GM19438 (cell line): ENCODE data around the gene MZT2A.
"Not testable (repeated sequence)": the region's sequence is repeated elsewhere in the genome, so short reads cannot be mapped to it uniquely, and the experiment has no call there.

Experiments used
- ATAC-seq: cut with Tn5 transposase; IDR thresholded peaks from one replicate; pipeline ENCODE4 v1.9.1; 2021; ENCODE audit warnings: low read depth; ENCODE audit not compliant: unreplicated experiment

Gene MZT2A, protein sequence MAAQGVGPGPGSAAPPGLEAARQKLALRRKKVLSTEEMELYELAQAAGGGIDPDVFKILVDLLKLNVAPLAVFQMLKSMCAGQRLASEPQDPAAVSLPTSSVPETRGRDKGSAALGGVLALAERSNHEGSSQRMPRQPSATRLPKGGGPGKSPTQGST

DNA sequence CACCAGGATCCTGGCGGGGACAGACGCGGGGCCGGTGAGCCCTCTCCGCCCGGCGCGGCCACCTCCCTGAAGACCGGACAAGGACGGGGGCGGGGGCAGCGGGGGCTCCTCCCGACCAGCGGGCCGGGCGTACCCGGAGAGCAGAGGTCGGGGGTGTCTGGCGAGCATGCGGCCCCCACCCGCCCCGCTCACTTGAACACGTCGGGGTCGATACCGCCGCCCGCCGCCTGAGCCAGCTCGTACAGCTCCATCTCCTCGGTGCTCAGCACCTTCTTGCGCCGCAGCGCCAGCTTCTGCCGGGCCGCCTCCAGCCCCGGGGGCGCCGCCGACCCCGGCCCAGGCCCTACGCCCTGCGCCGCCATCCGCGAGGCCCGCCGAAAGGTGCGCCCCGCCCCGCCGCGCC lies at the start of gene MZT2A:
Gene MZT2A, minus strand, starts transcription at position 383 of the 403 bp plus-strand sequence. Its CDS starts 21 bp downstream, at position 362.
- peak; percentile 11 for ATAC-seq

DNA sequence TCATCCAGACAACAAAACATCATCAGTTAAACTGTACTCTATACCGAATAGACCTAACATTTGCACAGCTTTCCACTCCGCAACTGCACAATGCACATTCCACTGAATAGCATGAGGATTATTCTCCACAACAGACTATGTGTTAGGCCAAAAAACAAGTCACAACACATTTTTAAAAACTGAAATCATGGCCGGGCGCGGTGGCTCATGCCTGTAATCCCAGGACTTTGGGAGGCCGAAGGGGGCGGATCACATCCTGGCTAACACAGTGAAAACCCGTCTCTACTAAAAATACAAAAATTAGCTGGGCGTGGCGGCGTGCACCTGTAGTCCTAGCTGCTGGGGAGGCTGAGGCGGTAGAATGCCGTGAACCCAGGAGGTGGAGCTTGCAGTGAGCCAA lies 46.7 kb upstream of the MZT2A start:
- not testable (repeated sequence) for ATAC-seq

DNA sequence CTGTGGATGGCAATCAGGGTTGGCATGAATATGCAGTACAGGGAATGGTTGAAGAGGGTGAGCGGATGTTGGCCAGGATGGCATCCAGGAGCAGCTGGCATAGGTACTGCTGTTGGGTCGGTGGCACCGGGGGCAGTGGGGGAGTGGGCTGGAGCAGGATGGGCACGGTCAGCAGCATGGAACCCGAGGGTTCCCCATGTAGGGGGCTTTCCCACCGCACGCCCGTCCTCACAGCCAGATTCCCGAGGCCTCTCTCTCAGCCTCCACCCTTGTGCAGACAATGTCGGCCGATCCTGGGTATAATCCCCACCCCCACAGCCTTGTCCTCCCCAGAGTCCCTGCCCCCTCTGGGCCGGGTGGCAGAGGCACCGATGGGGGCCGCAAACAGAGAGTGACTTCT lies 44.6 kb upstream of the MZT2A start:
- ATAC-seq = not testable (repeated sequence)

DNA sequence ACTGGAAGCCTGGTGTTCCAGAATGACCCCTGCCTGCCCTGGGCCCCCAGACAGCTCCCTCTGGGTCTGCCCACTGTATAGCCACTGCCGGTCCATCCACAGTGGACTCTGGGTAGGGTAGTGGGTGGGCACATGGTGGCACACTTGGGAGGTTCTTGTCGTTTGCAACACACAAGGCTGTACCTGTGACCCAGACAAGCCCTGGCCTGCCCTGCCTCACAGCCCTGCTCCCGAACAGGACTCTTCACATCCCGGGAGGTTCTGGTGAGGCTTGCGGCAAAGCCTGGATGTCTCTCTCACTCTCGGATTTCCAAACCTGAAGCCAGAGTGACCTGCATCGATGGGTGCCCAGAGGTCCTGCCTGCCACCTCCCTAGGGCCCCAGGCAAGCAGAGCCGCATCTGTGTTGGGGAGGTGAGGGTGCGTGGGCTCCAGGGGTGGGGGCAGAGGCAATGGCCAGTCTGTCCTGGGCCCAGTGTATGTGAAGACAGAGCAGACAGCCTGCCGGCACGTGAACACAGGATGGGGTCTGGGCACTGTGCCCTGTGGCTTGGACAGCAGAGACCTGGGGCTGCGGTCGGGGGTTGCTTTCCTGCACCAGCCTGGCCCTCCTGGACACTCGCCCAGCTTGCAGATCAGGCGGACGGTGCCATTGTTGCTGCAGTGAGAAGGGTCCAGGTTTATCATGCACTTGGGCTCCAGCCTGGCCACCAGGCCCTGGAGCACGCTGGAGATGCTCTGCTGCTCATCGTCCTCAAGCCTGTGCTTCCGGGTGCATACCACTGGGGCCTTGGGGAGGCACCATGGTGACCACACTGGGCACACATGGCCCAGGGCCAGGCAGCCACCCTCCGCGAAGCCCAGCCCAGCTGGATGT lies 44.0 kb upstream of the MZT2A start:
- ATAC-seq = not testable (repeated sequence)

DNA sequence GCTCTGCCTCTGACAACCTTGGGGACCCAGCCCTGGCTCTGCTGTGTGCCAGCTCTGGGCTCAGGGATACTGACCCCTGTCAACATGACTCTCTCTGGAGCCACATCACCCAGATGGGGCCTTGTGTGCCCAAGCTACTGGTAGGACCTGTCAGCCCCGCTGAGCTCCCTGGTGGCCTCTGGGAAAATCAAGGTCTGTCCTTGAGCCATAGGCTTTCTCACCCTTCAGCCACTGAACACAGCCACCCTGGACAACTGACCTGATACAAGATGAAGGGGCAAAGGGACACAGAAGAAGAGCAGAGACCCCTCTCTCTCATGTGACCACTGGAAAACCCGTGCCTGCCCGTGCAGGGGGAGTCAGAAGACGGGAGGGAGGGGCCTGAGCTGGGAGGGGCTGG lies 43.3 kb upstream of the MZT2A start:
- no peak for ATAC-seq

DNA sequence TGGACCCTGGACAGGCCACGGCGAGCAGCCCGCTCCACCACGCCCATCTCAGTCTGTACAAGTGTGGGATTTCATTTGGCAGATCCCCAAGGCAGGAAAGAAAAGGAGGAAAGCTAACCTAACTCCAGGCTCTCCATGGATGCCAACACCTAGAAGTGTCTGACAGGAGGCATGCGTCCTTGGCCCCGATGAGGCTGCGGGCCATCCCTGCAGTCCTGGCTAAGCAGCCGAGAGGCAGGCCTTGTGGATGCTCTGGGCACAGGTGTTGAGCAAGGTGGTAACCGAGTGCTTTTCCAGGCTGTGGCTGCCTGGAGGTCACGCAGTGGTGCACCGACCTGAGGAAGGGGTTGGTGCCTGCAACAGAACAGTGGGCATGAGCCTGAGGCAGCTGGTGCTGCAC lies 42.8 kb upstream of the MZT2A start:
- ATAC-seq = not testable (repeated sequence)

DNA sequence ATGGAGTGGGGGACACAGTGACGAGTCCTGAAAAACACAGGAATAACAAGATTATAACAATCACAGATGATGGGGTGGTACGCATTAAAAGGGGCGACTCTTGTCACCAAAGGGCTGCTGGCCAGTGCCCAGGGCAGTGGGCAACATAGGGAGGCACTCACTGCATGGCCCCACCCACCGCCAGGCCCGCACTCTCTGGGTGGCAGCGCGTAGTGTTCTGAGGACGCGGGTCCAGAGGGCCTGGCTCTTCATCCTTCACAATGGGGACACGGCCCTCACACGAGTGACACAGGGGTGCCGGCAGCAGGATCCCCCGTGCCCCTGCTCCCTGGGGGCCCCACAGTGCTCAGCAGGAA lies 42.1 kb upstream of the MZT2A start:
- not testable (repeated sequence) for ATAC-seq

DNA sequence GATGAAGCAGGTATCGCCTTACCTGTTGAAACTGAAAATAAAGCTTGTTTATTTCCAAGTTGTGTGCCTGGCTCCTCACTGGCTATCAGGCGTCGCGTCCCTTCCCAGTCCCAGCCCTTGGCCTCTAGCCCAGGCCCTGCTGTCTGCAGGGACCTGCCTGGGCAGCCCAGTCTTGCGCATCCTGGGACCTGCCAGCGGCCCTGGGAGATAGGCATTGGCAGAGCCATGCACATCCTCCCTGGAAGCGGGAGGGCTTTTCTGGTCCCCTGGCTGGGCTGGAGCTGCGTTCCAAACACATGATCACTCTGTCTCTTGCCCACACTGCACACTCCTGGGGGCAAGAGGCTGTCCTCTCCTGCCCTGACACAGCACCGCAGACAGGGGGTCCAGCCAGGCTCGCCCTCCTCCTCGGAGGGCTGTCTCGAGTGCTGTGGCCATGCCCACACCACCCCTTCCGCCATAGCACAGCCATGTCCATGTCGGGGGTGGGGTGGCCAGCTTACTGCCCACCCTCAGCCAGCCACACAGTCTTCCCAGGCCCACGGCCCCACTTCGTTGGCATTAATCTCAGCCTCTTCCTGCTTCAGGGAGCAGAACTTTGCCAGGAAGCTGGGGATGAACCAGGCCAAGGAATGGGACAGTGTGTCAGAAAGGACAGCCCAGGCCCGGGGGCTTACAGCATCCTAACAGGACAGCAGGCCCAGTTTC lies 41.6 kb upstream of the MZT2A start:
- not testable (repeated sequence) for ATAC-seq

DNA sequence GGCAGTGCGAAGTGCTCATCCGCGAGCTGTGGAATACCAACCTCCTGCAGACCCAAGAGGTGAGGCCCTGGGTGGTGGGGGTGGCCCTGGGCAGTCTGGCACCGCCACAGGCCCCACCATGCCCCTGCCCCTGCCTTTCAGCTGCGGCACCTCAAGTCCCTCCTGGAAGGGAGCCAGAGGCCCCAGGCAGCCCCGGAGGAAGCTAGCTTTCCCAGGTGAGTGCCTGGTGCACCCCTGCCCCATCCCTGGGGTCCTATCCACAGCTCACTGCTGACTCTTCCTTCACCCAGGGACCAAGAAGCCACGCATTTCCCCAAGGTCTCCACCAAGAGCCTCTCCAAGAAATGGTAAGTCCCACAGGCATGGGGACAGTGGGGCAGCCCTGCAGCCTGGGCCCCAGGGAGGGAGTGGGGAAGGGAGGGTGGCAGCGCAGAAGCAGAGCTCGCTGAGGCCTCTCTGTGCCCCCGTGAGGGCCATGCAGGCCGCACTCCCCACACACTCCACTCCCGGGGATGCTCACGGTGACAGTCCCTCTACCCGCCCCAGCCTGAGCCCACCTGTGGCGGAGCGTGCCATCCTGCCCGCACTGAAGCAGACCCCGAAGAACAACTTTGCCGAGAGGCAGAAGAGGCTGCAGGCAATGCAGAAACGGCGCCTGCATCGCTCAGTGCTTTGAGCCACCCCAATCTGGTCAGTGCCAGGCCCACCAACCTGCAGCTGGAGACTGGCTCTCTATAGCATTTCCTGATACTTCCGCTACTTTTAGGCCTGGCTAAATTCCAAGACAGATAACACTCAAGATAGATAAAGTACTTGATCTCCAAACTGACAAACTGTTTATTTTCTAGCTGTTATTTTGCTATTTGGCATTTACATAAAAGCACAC lies 40.8 kb upstream of the MZT2A start:
- ATAC-seq = not testable (repeated sequence)

DNA sequence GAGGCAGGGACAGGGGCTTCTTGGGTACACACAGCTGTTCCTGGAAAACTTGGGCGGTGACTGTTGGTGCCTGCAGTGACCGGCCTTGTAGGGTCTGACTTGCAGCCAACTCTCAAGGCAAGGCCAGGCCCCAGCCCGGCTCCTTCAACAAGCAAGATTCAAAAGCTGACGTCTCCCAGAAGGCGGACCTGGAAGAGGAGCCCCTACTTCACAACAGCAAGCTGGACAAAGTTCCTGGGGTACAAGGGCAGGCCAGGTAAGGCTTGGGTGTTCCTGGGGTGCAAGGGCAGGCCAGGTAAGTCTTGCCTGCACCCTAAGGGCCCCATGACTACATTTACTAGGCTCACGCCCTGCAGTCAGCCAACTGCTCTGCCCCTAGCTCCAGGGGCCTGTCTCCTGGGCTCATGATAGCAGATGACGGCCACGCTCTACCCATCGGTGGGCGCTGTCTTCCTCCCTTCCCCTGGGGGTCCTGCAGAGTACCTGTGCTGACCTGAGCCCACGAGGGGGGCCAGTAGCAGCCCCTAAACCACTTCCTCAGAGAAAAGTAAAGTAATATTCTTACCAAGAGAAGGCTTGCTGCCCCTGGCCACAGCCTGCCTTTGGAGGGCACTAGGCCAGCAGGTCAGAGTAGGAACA lies 39.5 kb upstream of the MZT2A start:
- ATAC-seq = not testable (repeated sequence)

DNA sequence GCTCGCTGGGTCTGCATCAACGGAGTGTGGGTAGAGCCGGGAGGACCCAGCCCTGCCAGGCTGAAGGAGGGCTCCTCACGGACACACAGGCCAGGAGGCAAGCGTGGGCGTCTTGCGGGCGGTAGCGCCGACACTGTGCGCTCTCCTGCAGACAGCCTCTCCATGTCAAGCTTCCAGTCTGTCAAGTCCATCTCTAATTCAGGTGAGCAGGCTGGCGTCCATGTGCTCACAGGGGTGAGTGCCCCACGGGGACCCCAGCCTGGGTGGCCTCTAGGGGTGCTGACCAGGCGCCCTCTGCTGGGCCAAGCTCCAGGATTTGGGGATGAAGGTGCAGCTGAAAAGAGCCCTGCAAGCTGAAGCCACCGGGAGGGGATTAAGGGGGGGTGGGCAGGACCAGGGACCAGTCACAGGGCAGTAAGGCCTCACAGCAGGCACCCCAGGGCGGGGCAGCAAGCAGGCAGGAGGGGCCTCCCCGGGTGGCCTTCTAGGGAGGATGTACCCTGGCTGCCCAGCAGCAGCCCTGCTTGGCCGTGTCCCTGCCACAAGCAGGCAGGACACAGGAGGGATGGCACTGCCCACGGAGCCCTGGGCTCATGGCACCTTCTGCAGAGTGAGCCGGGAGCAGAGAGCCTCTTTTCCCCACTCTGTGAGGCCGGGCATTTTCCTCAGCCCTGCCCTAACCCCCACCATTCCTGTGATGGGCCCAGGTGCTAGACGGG lies 38.6 kb upstream of the MZT2A start:
- not testable (repeated sequence) for ATAC-seq

DNA sequence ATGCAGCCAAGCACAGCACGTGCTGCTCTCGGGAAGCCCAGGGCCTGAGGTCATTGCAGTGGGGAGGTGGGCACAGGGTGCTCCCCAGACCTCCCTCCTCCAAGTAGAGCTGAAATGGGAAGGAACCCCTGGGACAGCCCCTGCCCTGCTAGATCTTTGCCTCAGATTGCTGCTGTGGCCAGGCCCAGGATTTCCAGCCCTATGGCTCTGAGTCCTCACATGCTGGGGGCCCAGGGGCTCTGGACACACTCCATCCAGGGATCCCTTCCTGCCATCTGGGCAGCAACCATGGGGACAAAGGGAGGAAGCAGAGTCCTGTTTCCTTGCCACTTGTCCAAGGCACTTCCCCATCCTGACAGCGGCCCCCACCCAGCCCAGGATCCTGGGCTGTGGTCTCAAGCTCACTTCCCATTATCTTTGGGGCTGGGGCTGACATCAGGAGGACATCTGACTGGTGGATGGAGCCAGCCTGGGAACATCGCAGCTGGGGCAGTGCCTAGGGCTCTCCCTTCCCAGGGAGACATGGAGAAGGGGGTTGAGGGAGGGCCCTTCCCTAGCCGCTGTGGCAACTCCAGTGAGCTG lies 37.8 kb upstream of the MZT2A start:
- ATAC-seq = not testable (repeated sequence)

DNA sequence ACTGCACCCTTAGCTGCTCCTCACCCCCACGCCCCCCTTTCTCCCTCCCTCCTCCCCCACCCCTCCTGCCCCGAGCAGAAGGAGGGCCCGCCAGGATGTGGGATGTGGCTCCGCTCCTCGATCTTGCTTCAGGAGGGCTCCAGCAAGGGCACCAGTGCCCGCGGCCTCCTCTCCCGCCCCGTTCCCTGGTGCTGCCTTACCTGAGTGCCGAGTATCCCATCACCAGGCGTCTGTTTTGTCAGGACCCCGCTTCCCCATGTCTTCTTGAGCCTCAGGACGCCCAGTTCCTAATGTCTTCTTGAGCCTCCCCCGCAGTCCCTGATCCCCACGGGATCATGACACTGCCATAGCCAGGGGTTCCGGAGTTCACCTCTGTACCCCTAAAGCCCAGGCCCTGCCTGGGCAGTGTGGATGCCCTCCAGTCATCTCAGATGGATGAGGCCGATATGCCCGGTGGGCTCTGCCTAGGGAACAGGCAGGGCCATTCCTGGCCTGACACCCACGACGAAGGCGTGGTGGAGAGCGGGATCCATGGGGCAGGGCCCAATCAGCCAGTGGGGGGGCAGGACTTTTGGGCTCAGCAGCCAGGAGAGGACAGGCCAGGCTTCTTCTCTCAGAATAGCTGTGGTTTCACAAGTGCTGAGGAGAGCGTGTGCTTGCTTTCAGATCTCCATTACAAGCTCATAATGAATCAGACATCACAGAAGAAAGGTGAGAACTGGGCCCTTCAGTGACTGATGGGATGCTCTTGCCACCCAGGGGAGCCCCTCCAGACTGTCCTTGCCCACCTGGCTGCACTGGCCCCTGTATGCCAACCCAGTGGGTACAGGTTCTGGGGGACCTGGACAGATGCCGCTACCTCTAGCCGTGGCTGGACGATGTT lies 37.0 kb upstream of the MZT2A start:
- peak; percentile 38 for ATAC-seq

DNA sequence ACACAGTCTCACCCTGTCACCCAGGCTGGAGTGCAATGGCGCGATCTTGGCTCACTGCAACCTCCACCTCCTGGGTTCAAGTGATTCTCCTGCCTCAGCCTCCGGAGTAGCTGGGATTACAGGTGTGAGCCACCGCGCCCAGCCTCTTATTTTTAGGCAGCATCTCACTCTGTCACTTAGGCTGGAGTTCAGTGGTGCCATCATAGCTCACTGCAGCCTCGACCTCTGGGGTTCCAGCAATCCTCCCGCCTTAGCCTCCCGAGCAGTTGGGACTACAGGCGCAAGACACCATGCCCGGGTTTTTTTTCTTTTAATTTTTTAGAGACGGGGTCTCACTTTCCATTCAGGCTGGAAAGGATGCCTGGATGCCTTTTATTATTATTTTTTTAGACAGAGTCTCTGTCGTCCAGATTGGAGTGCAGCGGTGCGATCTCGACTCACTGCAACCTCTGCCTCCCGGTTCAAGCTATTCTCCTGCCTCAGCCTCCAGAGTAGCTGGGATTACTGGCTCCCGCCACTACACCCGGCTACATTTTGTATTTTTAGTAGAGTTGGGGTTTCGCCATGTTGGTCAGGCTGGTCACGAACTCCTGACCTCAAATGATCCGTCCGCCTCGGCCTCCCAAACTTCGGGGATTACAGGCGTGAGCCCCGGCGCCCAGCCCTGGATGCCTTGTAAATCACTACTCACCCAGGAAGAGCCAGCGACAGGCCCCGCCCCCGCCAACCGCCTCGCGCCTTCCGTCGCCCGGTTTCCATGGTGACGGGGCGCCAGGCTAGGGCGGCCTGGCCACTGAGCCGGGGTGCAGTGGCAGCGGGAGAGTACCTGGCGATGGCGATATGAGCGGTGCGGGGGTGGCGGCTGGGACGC lies 35.2 kb upstream of the MZT2A start, which contains the start of gene CCDC74A:
Gene CCDC74A, plus strand, starts transcription at position 758 of the 871 bp plus-strand sequence. Its CDS starts 83 bp downstream, at position 841.
- ATAC-seq = peak; percentile 88

DNA sequence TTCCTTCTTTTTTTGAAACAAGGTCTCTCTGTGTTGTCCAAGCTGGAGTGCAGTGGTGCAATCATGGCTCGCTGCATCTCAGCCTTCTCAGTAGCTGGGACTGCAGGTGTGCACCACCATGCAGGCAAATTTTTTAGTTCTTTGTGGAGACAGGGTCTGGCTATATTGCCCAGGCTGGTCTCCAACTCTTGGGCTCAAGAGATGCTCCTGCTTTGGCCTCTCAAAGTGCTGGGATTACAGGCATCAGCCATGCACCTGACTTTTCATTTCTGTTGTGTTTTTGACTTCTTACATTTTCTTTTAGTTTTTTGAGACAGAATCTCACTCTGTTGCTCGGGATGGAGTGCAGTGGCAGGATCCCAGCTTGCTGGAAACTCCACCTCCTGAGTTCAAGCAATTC lies 33.1 kb upstream of the MZT2A start:
- ATAC-seq = not testable (repeated sequence)

DNA sequence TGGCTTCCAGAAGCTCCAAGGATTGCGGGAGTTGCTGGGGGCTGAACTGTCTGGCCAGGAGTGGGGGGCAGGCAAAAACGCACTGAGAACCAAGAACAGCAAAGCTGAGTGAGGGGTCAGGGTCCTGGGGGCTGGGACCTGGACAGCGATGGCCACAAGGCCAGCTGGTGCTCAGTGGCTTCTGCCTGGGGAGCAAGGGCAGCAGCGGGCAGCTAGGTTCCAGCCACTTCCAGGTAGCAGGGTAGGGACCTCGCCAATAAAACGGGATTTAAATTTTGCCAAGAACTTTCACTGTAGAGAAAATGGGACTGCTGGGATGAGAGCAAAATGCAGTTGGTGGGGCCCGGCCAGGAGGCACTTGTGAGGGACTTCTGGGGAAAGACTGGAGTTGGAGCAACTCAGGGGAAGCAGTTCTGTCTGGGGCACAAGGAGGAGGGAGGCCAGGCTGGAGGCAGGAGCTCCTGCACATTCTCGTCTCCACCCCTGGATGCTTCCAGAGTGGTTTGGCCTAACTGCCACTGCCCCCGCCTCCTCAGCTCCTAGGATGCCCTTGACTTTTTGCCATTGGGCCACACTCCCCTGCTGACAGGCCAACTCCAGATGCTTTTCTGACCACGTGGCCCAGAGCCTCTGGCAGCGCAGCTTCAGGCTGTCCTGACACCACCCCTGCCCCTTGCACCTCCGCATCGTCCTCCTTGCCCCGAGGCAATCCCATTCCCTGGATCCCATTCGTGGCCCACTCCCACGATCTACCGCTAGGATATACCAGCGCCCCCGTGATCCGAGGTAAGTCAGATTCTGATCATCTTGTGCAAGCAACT lies 30.0 kb upstream of the MZT2A start:
- ATAC-seq = no peak
